CD4-positive, alpha-beta memory T cell (primary cell): ENCODE results near the gene CENPM. TPM values are rescaled to one million over a fixed set of nuclear protein-coding genes. Genes with fewer than 3 reads are reported as not detected.

Source experiments
- CTCF ChIA-PET: fragments of 350-600 bp; sonication (Branson Sonifier 250); formaldehyde crosslinking; loops from one replicate; lab custom pipeline; 2021; ENCODE audit warnings: inconsistent platforms; ENCODE audit not compliant: partially characterized antibody; lab: Charles Lee
- POLR2A ChIA-PET: fragments of 350-600 bp; sonication (Branson Sonifier 250); formaldehyde crosslinking; loops from one replicate; lab custom pipeline; 2021; ENCODE audit not compliant: partially characterized antibody; lab: Charles Lee
- DNase-seq, 5 donors: peaks; one replicate each; pipeline versions ENCODE4 v3.0.0 to v3.0.0-alpha.2; 2020 to 2022; ENCODE audit warnings: mixed read lengths in 1 of 5
- H3K27ac ChIP-seq: one replicate; pipeline ENCODE4 v1.7.0; 2013; ENCODE audit warnings: low read depth, low read length
- H3K27me3 ChIP-seq: 2 replicates; pipeline ENCODE4 v1.7.0; 2013; ENCODE audit warnings: mild to moderate bottlenecking, low read length, moderate library complexity; ENCODE audit not compliant: insufficient read depth
- H3K36me3 ChIP-seq: 2 replicates; pipeline ENCODE4 v1.7.0; 2013; ENCODE audit warnings: mild to moderate bottlenecking, low read length, moderate library complexity; ENCODE audit not compliant: insufficient read depth
- H3K4me1 ChIP-seq: 2 replicates; pipeline ENCODE4 v1.7.0; 2013; ENCODE audit warnings: mild to moderate bottlenecking, low read length, moderate library complexity; ENCODE audit not compliant: insufficient read depth
- H3K4me3 ChIP-seq, 2 donors: one replicate each; pipeline ENCODE4 v1.7.0; 2013; ENCODE audit warnings: low read length in 2 of 2, mild to moderate bottlenecking in 1 of 2
- H3K9me3 ChIP-seq, 2 donors: one replicate each; pipeline ENCODE4 v1.7.0; 2013; ENCODE audit warnings: low read length in 2 of 2, control low read depth in 1 of 2; ENCODE audit not compliant: control insufficient read depth in 1 of 2
- H3K27ac Mint-ChIP-seq, 7 donors: one replicate each; pipeline ENCODE4 v1.8.0; 2020 to 2021; ENCODE audit warnings: mixed read lengths in 7 of 7, mild to moderate bottlenecking in 6 of 7, inconsistent platforms in 3 of 7, moderate library complexity in 3 of 7
- H3K27me3 Mint-ChIP-seq, 2 donors: one replicate each; pipeline ENCODE4 v1.8.0; 2020 to 2021; ENCODE audit warnings: mixed read lengths in 2 of 2
- H3K36me3 Mint-ChIP-seq, 2 donors: one replicate each; pipeline ENCODE4 v1.8.0; 2020 to 2021; ENCODE audit warnings: mixed read lengths in 2 of 2, inconsistent platforms in 1 of 2, mild to moderate bottlenecking in 1 of 2
- H3K4me1 Mint-ChIP-seq, 4 donors: one replicate each; pipeline ENCODE4 v1.8.0; 2020 to 2021; ENCODE audit warnings: mixed read lengths in 4 of 4, mild to moderate bottlenecking in 1 of 4
- H3K4me3 Mint-ChIP-seq, 8 donors: one replicate each; pipeline ENCODE4 v1.8.0; 2020 to 2021; ENCODE audit warnings: mixed read lengths in 8 of 8, mild to moderate bottlenecking in 7 of 8, moderate library complexity in 6 of 8, inconsistent platforms in 3 of 8
- H3K9me3 Mint-ChIP-seq, 8 donors: one replicate each; pipeline ENCODE4 v1.8.0; 2020 to 2021; ENCODE audit warnings: mixed read lengths in 8 of 8, mild to moderate bottlenecking in 5 of 8, inconsistent platforms in 3 of 8, moderate library complexity in 1 of 8
- intact Hi-C: fragments of 100-400 bp; cut with micrococcal nuclease; formaldehyde crosslinking; loops from one replicate; pipeline ENCODE4 v1.15.1; 2023
- polyA plus RNA-seq, 2 donors: library from polyadenylated mRNA; unstranded; fragments of 300-500 nt; fragmentation: Illumina TruSeq; gene quantifications; one replicate each; pipeline ENCODE4 v1.2.3, GENCODE V29; 2021
- total RNA-seq, 2 experiments: library from RNA; stranded (reverse); gene quantifications; one replicate each; pipeline ENCODE4 v1.2.3, GENCODE V29; 2021

Gene CENPM
- total and polyA plus RNA-seq, 4 experiments from 2014 or later, result 7.6 to 19.2 (median 13.1) TPM

- DNase-seq, result no peak
- POLR2A ChIA-PET, result interaction anchor here (0.9 to 9.1 kb wide), 5 partner anchors 33 to 106 kb away, joined by 3 to 67 read pairs (median 4); partner anchors contain the start of genes CCDC134 and SREBF2
Observed at GRCh38 chr22:41906822-41907221, 40.1 kb downstream of the CENPM start.

DNA sequence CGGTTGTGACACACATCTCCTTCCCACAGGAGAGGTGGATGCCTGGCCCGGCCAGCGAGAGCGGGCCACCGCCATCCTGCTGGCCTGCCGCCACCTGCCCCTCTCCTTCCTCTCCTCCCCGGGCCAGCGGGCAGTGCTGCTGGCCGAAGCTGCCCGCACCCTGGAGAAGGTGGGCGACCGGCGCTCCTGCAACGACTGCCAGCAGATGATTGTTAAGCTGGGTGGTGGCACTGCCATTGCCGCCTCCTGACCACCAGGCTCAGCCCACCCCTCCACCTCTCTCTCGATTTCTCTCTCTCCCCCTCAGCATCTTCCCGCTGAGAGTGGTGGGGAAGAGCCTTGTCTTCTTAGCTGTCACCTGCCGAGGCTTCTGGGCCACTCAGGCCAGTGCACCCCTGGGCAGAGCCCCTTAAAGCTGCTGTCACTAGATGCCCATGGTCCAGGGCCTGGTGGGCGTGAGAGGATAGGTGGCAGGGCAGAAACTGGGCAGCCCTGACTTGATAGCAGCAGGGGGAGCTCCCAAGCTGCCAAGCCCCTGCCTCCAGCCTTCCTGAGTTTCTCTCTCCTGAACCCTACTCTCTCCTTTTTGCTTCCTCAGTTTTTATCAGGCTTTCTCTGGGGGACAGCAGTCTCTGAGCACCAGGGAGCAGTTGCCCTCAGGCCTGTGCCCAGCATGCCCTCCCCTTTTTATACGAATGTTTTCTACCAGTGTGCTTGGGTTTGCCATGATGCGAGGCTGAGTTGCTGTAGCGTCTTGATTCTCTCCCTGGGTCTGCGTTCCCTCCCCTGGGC is 41.3 kb downstream of the CENPM start:
- Histone ChIP-seq H3K36me3 (peaks cover 7% of the 10 kb centered on the region), H3K4me3 (no peak overlapping the region), H3K9me3 (no peaks in the 10 kb centered on the region), H3K27me3 (no peaks in the 10 kb centered on the region), H3K27ac (no peak overlapping the region), H3K4me1 (peaks cover 32% of the 10 kb centered on the region)
- Mint-ChIP-seq H3K4me1 (peaks cover 14 to 27% (median 19%) of the 10 kb centered on the region in 4 donors), H3K9me3 (peaks cover 0 to 4% (median 0%) of the 10 kb centered on the region in 8 donors), H3K4me3 (no peak overlapping the region), H3K27ac (peak overlapping the region in 3 of 7 donors; percentile 7 to 92 (median 29)), H3K36me3 (peaks cover 10 to 19% of the 10 kb centered on the region in 2 donors), H3K27me3 (peaks cover 5 to 6% of the 10 kb centered on the region in 2 donors)
- intact Hi-C loops, result no loop called here
- no peak for DNase-seq
- POLR2A ChIA-PET, result interaction anchor here (0.6 kb wide), 1 partner anchor 35 kb away, joined by 3 read pairs; no protein-coding TSS in a partner anchor
- CTCF ChIA-PET, result interaction anchor here (0.6 to 2.9 kb wide), 2 partner anchors 34 to 63 kb away, joined by 3 to 13 read pairs; no protein-coding TSS in a partner anchor

More at GRCh38 chr22:41906822-41907221, 40.1 kb downstream of the CENPM start:
- Histone ChIP-seq H3K4me1 (peaks cover 40% of the 10 kb centered on the region), H3K27ac (no peak overlapping the region), H3K27me3 (peaks cover 4% of the 10 kb centered on the region), H3K4me3 (no peak overlapping the region), H3K9me3 (no peaks in the 10 kb centered on the region), H3K36me3 (peaks cover 6% of the 10 kb centered on the region)
- peaks cover 10 to 17% of the 10 kb centered on the region in 2 donors for H3K36me3 Mint-ChIP-seq
- CTCF ChIA-PET, result interaction anchor here (2.9 kb wide), 1 partner anchor 33 kb away, joined by 13 read pairs; no protein-coding TSS in a partner anchor
- H3K27ac Mint-ChIP-seq, result peak overlapping the region in 1 of 7 donors; percentile 16
- peaks cover 6 to 9% of the 10 kb centered on the region in 2 donors for H3K27me3 Mint-ChIP-seq
- H3K9me3 Mint-ChIP-seq, result peaks cover 0 to 4% (median 0%) of the 10 kb centered on the region in 8 donors
- intact Hi-C loops, result no loop called here
- peaks cover 16 to 33% (median 23%) of the 10 kb centered on the region in 4 donors for H3K4me1 Mint-ChIP-seq
- no peak overlapping the region for H3K4me3 Mint-ChIP-seq

DNA sequence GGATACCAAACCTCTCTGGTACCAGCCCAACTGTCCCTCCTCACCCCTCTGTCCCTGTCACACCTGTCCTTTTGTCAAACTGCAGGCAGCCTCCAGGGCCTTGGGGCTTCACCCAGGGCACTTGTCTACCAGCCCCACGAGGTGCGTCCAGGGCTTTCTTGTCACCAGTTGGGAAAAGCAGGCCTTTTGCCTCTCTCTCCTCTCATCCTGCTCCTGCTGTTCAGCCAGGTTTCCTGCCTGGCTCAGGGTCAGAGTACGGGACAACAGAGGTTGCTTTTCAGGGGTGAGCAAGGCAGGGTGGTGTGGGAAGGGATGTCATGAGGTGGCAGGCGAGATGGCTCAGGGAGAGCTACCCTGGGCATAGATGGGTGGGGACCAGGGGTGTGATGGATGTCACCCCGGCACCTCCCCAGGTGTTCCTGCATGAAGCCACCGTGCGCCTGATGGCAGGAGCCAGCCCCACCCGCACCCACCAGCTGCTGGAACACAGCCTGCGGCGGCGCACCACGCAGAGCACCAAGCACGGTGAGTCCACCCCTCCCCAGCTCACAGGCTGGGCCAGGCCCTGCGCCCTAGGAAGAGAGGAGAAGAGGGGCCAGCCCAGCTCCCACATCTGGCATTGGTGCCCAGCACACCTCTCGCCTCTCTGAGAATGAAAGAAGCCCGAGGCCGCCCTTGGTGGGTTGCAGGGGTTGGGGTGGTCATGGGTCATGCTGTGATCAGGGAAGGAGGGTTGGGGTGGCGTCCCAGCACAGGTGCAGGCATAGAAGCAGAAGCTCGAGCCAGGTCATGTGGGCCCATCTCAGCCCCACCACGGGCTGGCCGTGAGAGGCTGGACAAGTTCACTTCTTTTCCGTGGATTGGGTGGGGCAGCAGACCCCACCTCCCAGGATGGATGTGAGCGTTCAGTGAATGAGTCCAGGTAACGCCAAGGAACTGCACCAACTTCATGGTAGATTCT is 42.2 kb downstream of the CENPM start:
- Mint-ChIP-seq H3K36me3 (peaks cover 10 to 26% of the 10 kb centered on the region in 2 donors), H3K27me3 (peaks cover 5 to 6% of the 10 kb centered on the region in 2 donors), H3K4me1 (peaks cover 14 to 27% (median 19%) of the 10 kb centered on the region in 4 donors), H3K27ac (peak overlapping the region in 2 of 7 donors; percentile 13 to 78), H3K9me3 (peaks cover 0 to 4% (median 0%) of the 10 kb centered on the region in 8 donors), H3K4me3 (no peak overlapping the region)
- Histone ChIP-seq H3K27me3 (no peaks in the 10 kb centered on the region), H3K36me3 (peaks cover 10% of the 10 kb centered on the region), H3K9me3 (no peaks in the 10 kb centered on the region), H3K4me1 (peaks cover 27% of the 10 kb centered on the region), H3K27ac (no peak overlapping the region), H3K4me3 (no peak overlapping the region)
- ChIA-PET POLR2A (interaction anchor here (0.6 kb wide), 1 partner anchor 36 kb away, joined by 3 read pairs; no protein-coding TSS in a partner anchor), CTCF (no interaction called here)
- intact Hi-C loops, result no loop called here
- DNase-seq, result no peak

DNA sequence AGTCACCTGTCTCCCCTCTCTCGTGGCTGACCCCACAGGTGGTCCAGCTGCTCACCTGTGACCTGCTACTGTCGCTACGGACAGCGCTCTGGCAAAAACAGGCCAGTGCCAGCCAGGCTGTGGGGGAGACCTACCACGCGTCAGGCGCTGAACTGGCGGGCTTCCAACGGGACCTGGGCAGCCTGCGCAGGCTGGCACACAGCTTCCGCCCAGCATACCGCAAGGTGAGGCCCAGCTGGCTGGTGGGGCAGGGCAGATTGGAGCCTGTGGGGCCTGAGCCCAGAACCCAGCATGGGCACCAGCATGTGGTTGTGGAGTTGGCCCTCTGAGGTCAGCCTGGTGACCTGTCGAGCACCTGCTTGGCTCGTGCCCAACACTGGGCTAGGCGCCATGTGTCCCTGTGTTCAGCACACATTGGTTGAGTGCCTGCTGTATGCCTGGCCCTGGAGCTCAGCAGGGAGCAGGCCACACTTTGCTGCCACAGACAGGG is 44.0 kb downstream of the CENPM start:
- Mint-ChIP-seq H3K4me3 (no peak overlapping the region), H3K36me3 (peaks cover 14 to 40% of the 10 kb centered on the region in 2 donors), H3K9me3 (peaks cover 0 to 2% (median 0%) of the 10 kb centered on the region in 8 donors), H3K4me1 (peaks cover 2 to 11% (median 6%) of the 10 kb centered on the region in 4 donors), H3K27ac (peak overlapping the region in 1 of 7 donors; percentile 27), H3K27me3 (no peaks in the 10 kb centered on the region)
- H3K27me3 ChIP-seq, result no peaks in the 10 kb centered on the region
- no peak overlapping the region for H3K4me3 ChIP-seq
- H3K4me1 ChIP-seq, result peaks cover 9% of the 10 kb centered on the region
- no peak for DNase-seq
- peaks cover 18% of the 10 kb centered on the region for H3K36me3 ChIP-seq
- no peak overlapping the region for H3K27ac ChIP-seq
- POLR2A ChIA-PET, result interaction anchor here (0.8 kb wide), 1 partner anchor 8 kb away, joined by 3 read pairs; no protein-coding TSS in a partner anchor
- intact Hi-C loops, result no loop called here
- CTCF ChIA-PET, result interaction anchor here (1.2 kb wide), 1 partner anchor 23 kb away, joined by 4 read pairs; no protein-coding TSS in a partner anchor
- no peaks in the 10 kb centered on the region for H3K9me3 ChIP-seq

GRCh38 chr22:41902016-41902415 is 44.9 kb downstream of the CENPM start:
- no peak for DNase-seq
- H3K27ac ChIP-seq, result no peak overlapping the region
- H3K27me3 ChIP-seq, result no peaks in the 10 kb centered on the region
- H3K27me3 Mint-ChIP-seq, result no peaks in the 10 kb centered on the region
- intact Hi-C loops, result no loop called here
- H3K9me3 ChIP-seq, result no peaks in the 10 kb centered on the region
- ChIA-PET CTCF (no interaction called here), POLR2A (interaction anchor here (0.9 kb wide), 1 partner anchor 42 kb away, joined by 3 read pairs; no protein-coding TSS in a partner anchor)
- peaks cover under 1% of the 10 kb centered on the region for H3K4me1 ChIP-seq
- H3K27ac Mint-ChIP-seq, result peak overlapping the region in 2 of 7 donors; percentile 53 to 65
- H3K9me3 Mint-ChIP-seq, result peaks cover 0 to 2% (median 0%) of the 10 kb centered on the region in 8 donors
- peaks cover 26% of the 10 kb centered on the region for H3K36me3 ChIP-seq
- H3K4me3 ChIP-seq, result no peak overlapping the region
- H3K36me3 Mint-ChIP-seq, result peaks cover 21 to 49% of the 10 kb centered on the region in 2 donors
- H3K4me3 Mint-ChIP-seq, result no peak overlapping the region
- H3K4me1 Mint-ChIP-seq, result peaks cover 0 to 3% (median 1%) of the 10 kb centered on the region in 4 donors

DNA sequence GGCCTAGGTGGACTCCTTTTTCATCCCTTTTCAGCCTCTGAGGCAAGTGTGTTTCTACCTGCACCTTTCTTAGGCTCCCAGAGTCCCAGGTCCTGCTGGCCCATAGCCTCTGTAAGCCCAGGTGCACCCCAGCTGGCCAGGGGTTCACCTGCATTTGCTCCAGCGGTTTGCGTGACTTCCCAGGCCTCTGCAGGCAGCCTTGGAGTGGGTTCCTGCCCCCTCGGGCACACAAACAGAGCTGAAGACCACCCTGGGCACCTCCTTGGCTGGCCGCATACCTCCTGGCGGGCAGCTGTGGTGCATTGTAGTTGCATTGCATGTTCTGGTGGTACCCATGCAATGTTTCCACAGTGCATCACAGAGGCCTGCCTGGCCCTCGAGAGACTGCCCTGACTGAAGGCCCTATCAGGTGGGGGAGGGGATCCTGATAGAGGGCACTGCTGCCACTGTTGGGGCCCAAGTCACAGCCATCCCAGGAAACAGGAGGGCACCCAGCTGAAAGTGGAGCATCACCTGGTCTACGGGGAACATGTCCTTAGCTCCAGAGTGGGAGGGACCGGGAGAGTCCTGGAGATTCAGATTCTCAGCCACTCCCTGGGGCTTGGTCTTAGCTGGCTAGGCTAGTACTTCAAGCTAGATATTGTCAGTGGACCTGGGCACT is 46.2 kb downstream of the CENPM start:
- no peaks in the 10 kb centered on the region for H3K9me3 ChIP-seq
- Mint-ChIP-seq H3K36me3 (peaks cover 23 to 57% of the 10 kb centered on the region in 2 donors), H3K4me1 (peaks cover 0 to 8% (median 3%) of the 10 kb centered on the region in 4 donors)

More for the DNA sequence above, 46.2 kb downstream of the CENPM start:
- H3K9me3 Mint-ChIP-seq, result no peaks in the 10 kb centered on the region
- Histone ChIP-seq H3K4me1 (no peaks in the 10 kb centered on the region), H3K27ac (no peak overlapping the region), H3K27me3 (no peaks in the 10 kb centered on the region), H3K36me3 (peaks cover 32% of the 10 kb centered on the region), H3K4me3 (no peak overlapping the region)
- POLR2A ChIA-PET, result no interaction called here
- CTCF ChIA-PET, result interaction anchor here (0.9 kb wide), 1 partner anchor 78 kb away, joined by 3 read pairs; no protein-coding TSS in a partner anchor
- H3K4me3 Mint-ChIP-seq, result no peak overlapping the region
- intact Hi-C loops, result no loop called here
- DNase-seq, result no peak
- no peak overlapping the region for H3K27ac Mint-ChIP-seq
- no peaks in the 10 kb centered on the region for H3K27me3 Mint-ChIP-seq
